PC-3 (cell line): ENCODE measurements around the gene CAND1. TPM values are rescaled to one million over a fixed set of nuclear protein-coding genes. Genes with fewer than 3 reads are reported as not detected.
"Not testable (repeated sequence)": the region's sequence is repeated elsewhere in the genome, so short reads cannot be mapped to it uniquely, and the experiment has no call there.

Experiments used
- ATAC-seq: fragments of 200-7000 bp; cut with Tn5 transposase; 2 replicates; pipeline ENCODE4 v1.9.1; 2020; ENCODE audit warnings: mild to moderate bottlenecking, moderate library complexity
- BruUV-seq: library from RNA; stranded (reverse); fragments of 400-500 nt; replicated peaks from 2 replicates; lab custom pipeline; 2021; lab: Mats Ljungman, UMichigan
- CTCF ChIA-PET: fragments of 300-600 bp; sonication (Branson Sonifier 250); formaldehyde crosslinking; loops from one replicate; lab custom pipeline; 2022; ENCODE audit warnings: antibody characterized with exemption; lab: Charles Lee
- POLR2A ChIA-PET: fragments of 300-600 bp; sonication (Branson Sonifier 250); formaldehyde crosslinking; loops from one replicate; lab custom pipeline; 2022; ENCODE audit warnings: antibody characterized with exemption; ENCODE audit not compliant: unreplicated experiment; lab: Charles Lee
- DNase-seq: peaks from one replicate; pipeline ENCODE4 v3.0.0-alpha.2; 2015
- H2AFZ ChIP-seq: fragments of 300-600 bp; sonication (generic); 2 replicates; pipeline ENCODE4 v1.6.0; 2016; ENCODE audit warnings: antibody characterized with exemption, low read length
- H3F3A ChIP-seq: fragments of 300-600 bp; sonication (generic); one replicate; pipeline ENCODE4 v1.6.0; 2017; ENCODE audit warnings: antibody characterized with exemption, low read length, control low read depth, mild to moderate bottlenecking; ENCODE audit not compliant: unreplicated experiment
- H3K27ac ChIP-seq: fragments of 300-600 bp; sonication (generic); 2 replicates; pipeline ENCODE4 v1.5.1; 2016; ENCODE audit warnings: mild to moderate bottlenecking, low read length
- H3K27me3 ChIP-seq: fragments of 300-600 bp; sonication (generic); 2 replicates; pipeline ENCODE4 v1.6.1; 2016; ENCODE audit warnings: low read length, mixed read lengths
- H3K36me3 ChIP-seq: fragments of 300-600 bp; sonication (generic); 2 replicates; pipeline ENCODE4 v1.6.1; 2016; ENCODE audit warnings: low read depth, mixed run types, low read length, mixed read lengths
- H3K4me1 ChIP-seq: fragments of 300-600 bp; sonication (generic); 2 replicates; pipeline ENCODE4 v1.5.1; 2016; ENCODE audit warnings: low read length; ENCODE audit not compliant: insufficient read depth
- H3K4me2 ChIP-seq: fragments of 300-600 bp; sonication (generic); 2 replicates; pipeline ENCODE4 v1.6.0; 2016; ENCODE audit warnings: low read length
- H3K4me3 ChIP-seq: fragments of 300-600 bp; sonication (generic); 2 replicates; pipeline ENCODE4 v1.5.1; 2016; ENCODE audit warnings: mild to moderate bottlenecking, low read length, mixed read lengths
- H3K79me2 ChIP-seq: fragments of 300-600 bp; sonication (generic); 2 replicates; pipeline ENCODE4 v1.6.1; 2017; ENCODE audit warnings: low read length, mixed read lengths
- H3K9ac ChIP-seq: fragments of 300-600 bp; sonication (generic); 2 replicates; pipeline ENCODE4 v1.6.0; 2016; ENCODE audit warnings: mild to moderate bottlenecking, low read length
- H3K9me2 ChIP-seq: fragments of 300-600 bp; sonication (generic); replicated peaks from 2 replicates; pipeline ENCODE4 v1.6.1; 2016; ENCODE audit warnings: mixed run types, low read length, mixed read lengths
- H3K9me3 ChIP-seq: fragments of 300-600 bp; sonication (generic); 2 replicates; pipeline ENCODE4 v1.6.1; 2016; ENCODE audit warnings: low read length, mixed read lengths
- H4K20me1 ChIP-seq: fragments of 300-600 bp; sonication (generic); 2 replicates; pipeline ENCODE4 v1.6.1; 2016; ENCODE audit warnings: low read length, mixed read lengths
- CTCF ChIP-seq: fragments of 300-600 bp; sonication (generic); conservative IDR thresholded peaks from 2 replicates; pipeline ENCODE4 v1.5.1; 2017; ENCODE audit warnings: antibody characterized with exemption, low read depth, mild to moderate bottlenecking, low read length
- EZH2 ChIP-seq: fragments of 300-600 bp; sonication (generic); IDR thresholded peaks from one replicate; pipeline ENCODE4 v1.6.1; 2017; ENCODE audit warnings: antibody characterized with exemption, mild to moderate bottlenecking, low read length; ENCODE audit not compliant: unreplicated experiment
- EZH2phosphoT487 ChIP-seq: fragments of 300-600 bp; sonication (generic); IDR thresholded peaks from 2 replicates; pipeline ENCODE4 v1.6.1; 2018; ENCODE audit warnings: mild to moderate bottlenecking, antibody characterized with exemption, low read length, borderline replicate concordance
- intact Hi-C: fragments of 100-400 bp; cut with micrococcal nuclease; formaldehyde crosslinking; loops from 2 replicates; pipeline ENCODE4 v1.9.0; 2023
- total RNA-seq: library from RNA; depleted of rRNA; stranded (reverse); fragments of >200 nt; gene quantifications from 2 replicates; pipeline ENCODE4 v1.2.3, GENCODE V29; 2014

CAND1 gene
- total RNA-seq, 1 experiment from 2014 or later, result 124 TPM

- ATAC-seq (no peak), DNase-seq (no peak)
- BruUV-seq, result no TSS peak
- ChIA-PET CTCF (no interaction called here), POLR2A (no interaction called here)
- H3K79me2 ChIP-seq, result no peaks in the 10 kb centered on the region
- H3K4me1 ChIP-seq, result no peaks in the 10 kb centered on the region
- H3K4me2 ChIP-seq, result no peak overlapping the region
- H4K20me1 ChIP-seq, result no peaks in the 10 kb centered on the region
- intact Hi-C loops, result no loop called here
- no peaks in the 10 kb centered on the region for H3K9me2 ChIP-seq
- H3F3A ChIP-seq, result no peaks in the 10 kb centered on the region
- peaks cover 8% of the 10 kb centered on the region; the same call in 1 of the 2 replicates for H3K9me3 ChIP-seq
- no peaks in the 10 kb centered on the region for H3K27me3 ChIP-seq
- no peaks in the 10 kb centered on the region; the same call in 1 of the 2 replicates for H3K36me3 ChIP-seq
- TF ChIP-seq CTCF (no peak), EZH2 (no peak), EZH2phosphoT487 (no peak)
- H3K27ac ChIP-seq, result no peak overlapping the region
- H3K9ac ChIP-seq, result no peak overlapping the region
- H2AFZ ChIP-seq, result no peak overlapping the region
- H3K4me3 ChIP-seq, result no peak overlapping the region
These were observed 64.5 kb downstream of the CAND1 start for GRCh38 chr12:67333649-67334048.

- intact Hi-C loops, result no loop called here
- Histone ChIP-seq H3K9ac (no peak overlapping the region), H3K4me3 (no peak overlapping the region), H3K27me3 (no peaks in the 10 kb centered on the region), H3K4me2 (no peak overlapping the region), H3F3A (no peaks in the 10 kb centered on the region), H3K9me2 (no peaks in the 10 kb centered on the region), H4K20me1 (no peaks in the 10 kb centered on the region), H3K9me3 (peaks cover 9% of the 10 kb centered on the region; the same call in 1 of the 2 replicates), H3K79me2 (no peaks in the 10 kb centered on the region), H3K4me1 (no peaks in the 10 kb centered on the region), H2AFZ (no peak overlapping the region), H3K27ac (no peak overlapping the region), H3K36me3 (peaks cover 4% of the 10 kb centered on the region)
- no peak for TF ChIP-seq EZH2phosphoT487
- no peak for TF ChIP-seq CTCF
- no peak for TF ChIP-seq EZH2
- BruUV-seq, result no TSS peak
- no peak for ATAC-seq
- POLR2A ChIA-PET, result no interaction called here
- CTCF ChIA-PET, result no interaction called here
- no peak for DNase-seq
These were observed 69.3 kb downstream of the CAND1 start for GRCh38 chr12:67338426-67338825.

- no peaks in the 10 kb centered on the region for H3K27me3 ChIP-seq
- H3K27ac ChIP-seq, result no peak overlapping the region
- H3K9me2 ChIP-seq, result no peaks in the 10 kb centered on the region
- intact Hi-C loops, result no loop called here
- H3K9me3 ChIP-seq, result peaks cover 9% of the 10 kb centered on the region; the same call in 1 of the 2 replicates
- H4K20me1 ChIP-seq, result no peaks in the 10 kb centered on the region
- H3K4me2 ChIP-seq, result no peak overlapping the region
- no TSS peak for BruUV-seq
- no peak overlapping the region for H3K4me3 ChIP-seq
- ChIA-PET POLR2A (no interaction called here), CTCF (no interaction called here)
- H3K9ac ChIP-seq, result no peak overlapping the region
- peaks cover 4% of the 10 kb centered on the region for H3K36me3 ChIP-seq
- no peaks in the 10 kb centered on the region for H3K79me2 ChIP-seq
- H3K4me1 ChIP-seq, result no peaks in the 10 kb centered on the region
- DNase-seq (no peak), ATAC-seq (no peak)
- no peak for TF ChIP-seq CTCF
- no peak for TF ChIP-seq EZH2
- TF ChIP-seq EZH2phosphoT487, result no peak
- no peak overlapping the region for H2AFZ ChIP-seq
- H3F3A ChIP-seq, result no peaks in the 10 kb centered on the region
These were observed 70.4 kb downstream of the CAND1 start for GRCh38 chr12:67339530-67339929.

GRCh38 chr12:67341086-67341485, 71.9 kb downstream of the CAND1 start:
- BruUV-seq, POLR2A ChIA-PET, H2AFZ ChIP-seq, H3K27me3 ChIP-seq, H3K36me3 ChIP-seq, H3K9me3 ChIP-seq, H3F3A ChIP-seq, H4K20me1 ChIP-seq, DNase-seq, intact Hi-C loops, CTCF ChIA-PET, H3K9me2 ChIP-seq, H3K9ac ChIP-seq, H3K4me1 ChIP-seq, ATAC-seq, H3K4me2 ChIP-seq, H3K79me2 ChIP-seq, H3K4me3 ChIP-seq, H3K27ac ChIP-seq: not testable (repeated sequence)
